ENCODE results near the gene KCNIP1.
"Not testable (repeated sequence)": the region's sequence is repeated elsewhere in the genome, so short reads cannot be mapped to it uniquely, and the experiment has no call there.

KCNIP1 gene

DNA sequence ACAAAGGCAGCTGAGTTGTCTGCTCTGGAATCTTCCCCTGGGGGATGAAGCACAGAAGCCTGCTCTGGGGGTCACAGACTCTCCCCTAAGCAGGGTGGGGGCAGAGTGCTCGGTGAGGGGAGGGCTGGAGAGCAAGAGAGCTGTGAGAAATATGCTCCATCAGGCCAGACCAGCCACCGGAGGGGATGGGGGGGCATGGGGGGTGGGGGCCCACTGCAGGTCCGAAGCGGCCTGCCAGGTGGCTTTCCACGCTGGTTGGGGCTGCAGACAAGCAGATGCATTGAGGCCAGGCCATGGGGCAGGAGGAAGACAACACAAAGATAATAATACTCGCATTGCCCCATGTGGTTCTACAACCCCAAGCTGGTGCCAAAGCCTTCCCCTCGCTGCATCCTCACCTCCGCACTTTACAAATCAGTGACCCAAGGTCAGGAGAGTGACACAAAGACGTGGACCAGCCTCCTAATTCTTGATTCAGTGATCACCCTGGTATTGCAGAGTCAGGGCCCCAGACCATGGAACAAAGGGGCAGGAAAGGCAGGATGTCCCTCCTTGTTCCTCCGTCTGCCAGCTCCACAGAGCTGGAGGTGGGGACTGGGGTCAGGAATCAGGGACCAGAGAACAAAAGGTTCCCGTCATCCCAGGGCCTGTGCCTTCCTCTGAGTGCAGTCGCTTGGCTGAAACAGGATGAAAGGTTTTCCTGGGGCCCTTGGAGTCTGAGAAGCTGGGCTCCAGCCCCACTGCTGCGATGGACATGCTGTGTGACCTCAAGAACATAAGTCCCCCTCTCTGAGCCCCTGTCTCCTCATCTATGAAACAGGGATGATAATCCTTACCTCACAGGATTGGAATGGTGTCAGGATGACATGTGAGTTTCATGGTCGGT lies 242.5 kb downstream of the KCNIP1 start:
- H3K4me3 ChIP-seq (ENCODE audit: low read length) = no peak overlapping the region
- no peak for TF ChIP-seq ZNF274 (IDR thresholded peaks at IDR 0.05; ENCODE audit: low read depth, low read length)

DNA sequence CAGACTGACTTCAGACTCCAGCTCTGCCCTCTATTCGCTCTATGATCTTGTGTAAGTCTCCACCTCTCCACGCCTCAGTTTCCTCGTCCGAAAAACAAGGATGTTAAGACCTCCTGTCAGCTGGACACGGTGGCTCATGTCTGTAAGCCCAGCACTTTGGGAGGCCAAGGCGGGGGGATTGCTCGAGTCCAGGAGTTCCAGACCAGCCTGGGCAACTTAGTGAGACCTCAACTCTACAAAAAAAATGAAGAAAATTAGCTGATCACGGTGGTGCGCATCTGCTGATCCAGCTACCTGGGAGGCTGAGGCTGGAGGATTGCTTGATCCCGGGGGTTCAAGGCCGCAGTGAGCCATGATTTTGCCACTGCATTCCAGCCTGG lies 243.1 kb downstream of the KCNIP1 start:
- no peak overlapping the region for H3K4me3 ChIP-seq (ENCODE audit: low read length)
- TF ChIP-seq ZNF274 (IDR thresholded peaks at IDR 0.05; ENCODE audit: low read depth, low read length) = no peak

DNA sequence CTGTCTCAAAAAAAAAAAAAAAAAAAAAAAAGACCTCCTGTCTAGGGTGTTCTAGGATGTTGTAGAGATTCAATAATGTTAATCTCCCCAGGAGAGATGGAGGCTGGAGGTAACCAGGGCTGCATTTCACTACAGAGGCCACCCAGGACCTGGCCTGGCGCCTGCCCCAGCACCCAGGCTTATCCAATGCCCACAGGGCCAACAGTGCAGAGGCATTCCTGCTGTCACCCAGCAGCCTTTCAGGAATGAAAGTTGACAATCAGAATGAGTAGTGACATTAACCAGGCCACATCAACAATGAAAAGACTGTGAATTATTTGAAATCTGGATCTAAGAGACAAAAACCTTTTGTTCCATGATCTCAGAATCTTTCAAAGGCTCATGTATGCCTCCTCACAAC lies 243.5 kb downstream of the KCNIP1 start:
- TF ChIP-seq ZNF274 (IDR thresholded peaks at IDR 0.05; ENCODE audit: low read depth, low read length) = no peak
- no peak overlapping the region for H3K4me3 ChIP-seq (ENCODE audit: low read length)

DNA sequence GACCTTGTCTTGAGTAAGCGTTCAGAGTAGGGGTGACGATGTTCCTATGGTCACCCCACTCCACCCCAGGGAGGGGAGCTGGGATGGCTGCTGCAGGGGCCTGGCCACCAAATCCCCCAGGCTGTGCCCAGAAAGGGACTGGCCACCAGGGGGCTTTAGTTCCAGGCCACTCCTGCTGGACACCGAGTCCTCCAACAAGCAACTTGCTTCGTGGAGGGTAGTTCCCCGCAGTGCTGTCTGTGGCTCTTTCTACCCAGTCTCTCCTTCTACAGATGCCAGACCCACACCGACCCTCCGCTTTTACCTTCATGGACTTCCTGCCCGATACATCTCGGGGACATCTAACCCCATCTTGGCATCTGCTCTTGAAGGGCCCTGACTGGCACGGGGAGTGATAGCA lies 244.0 kb downstream of the KCNIP1 start:
- TF ChIP-seq ZNF274 (IDR thresholded peaks at IDR 0.05; ENCODE audit: low read depth, low read length) = no peak
- H3K4me3 ChIP-seq (ENCODE audit: low read length) = no peak overlapping the region

DNA sequence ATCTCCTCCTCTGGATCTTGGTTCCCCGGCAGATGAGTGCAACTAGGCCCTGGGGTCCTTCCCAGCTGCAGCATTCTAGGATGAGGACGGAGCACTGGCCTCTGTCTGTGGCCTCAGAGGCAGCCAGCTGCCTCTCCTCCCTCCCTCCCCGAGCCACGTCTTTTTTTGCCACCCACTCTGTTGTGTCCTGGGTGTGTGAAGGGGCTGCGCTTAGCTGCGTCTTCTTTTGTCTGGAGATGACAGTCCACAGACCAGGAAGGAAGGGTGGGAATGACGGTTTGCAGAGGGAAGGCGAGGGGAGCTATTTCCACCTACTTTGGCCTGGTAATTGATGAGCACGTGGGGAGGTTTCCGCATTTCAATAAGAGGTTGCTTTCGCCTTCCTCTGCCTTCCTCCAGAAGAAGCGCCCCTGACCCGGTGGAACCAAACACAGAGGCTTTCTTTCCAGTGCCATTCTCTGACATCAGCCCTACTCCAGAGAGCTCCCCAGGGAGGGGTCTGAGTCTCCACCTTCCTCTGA lies 245.2 kb downstream of the KCNIP1 start:
- H3K4me3 ChIP-seq (ENCODE audit: low read length) = no peak overlapping the region
- TF ChIP-seq ZNF274 (IDR thresholded peaks at IDR 0.05; ENCODE audit: low read depth, low read length) = no peak

DNA sequence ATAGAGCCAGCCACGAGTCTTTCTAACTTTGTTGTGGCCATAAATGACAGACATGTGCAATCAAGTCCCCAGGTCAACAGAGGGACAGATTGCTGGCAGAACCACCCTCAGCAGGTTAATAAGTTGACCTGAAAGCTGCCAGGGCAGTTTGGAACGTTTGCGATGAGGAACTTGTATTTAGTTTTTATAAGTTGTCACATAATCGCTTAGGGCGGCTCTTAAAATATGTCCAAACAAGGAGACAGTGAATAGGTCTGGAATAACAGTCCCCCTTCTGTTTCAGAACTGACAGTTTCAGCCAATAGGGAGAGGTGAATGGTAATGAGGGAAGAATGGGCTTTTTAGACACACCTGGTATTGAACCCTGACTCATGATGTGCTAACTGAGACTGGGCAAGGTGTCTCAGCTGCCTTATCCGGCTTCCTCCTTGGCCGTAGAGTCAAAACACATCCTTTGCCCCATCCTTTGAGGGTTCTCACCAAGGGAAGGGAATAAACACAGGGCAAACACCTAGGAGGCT lies 246.2 kb downstream of the KCNIP1 start:
- no peak overlapping the region for H3K4me3 ChIP-seq (ENCODE audit: low read length)
- TF ChIP-seq ZNF274 (IDR thresholded peaks at IDR 0.05; ENCODE audit: low read depth, low read length) = no peak

DNA sequence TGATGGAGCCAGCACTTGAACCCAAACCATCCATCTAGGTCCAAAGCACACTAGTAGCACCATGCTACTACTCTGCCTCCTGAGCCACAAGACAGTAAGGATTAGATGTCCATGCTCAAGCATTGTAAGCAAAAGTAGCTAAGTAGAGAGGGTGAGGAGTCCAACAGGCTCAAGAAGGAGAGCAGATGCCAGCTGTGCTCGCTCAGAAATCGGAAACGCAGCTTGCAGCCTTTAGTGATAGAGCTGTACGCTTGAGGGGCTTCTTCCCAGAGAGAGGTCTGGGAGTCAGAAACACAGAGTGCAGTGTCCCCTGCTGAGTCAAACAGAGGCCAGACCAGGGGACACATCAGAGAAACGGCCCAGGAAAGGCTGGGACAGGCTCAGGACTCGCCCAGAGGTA lies 247.0 kb downstream of the KCNIP1 start:
- no peak overlapping the region for H3K4me3 ChIP-seq (ENCODE audit: low read length)
- no peak for TF ChIP-seq ZNF274 (IDR thresholded peaks at IDR 0.05; ENCODE audit: low read depth, low read length)

DNA sequence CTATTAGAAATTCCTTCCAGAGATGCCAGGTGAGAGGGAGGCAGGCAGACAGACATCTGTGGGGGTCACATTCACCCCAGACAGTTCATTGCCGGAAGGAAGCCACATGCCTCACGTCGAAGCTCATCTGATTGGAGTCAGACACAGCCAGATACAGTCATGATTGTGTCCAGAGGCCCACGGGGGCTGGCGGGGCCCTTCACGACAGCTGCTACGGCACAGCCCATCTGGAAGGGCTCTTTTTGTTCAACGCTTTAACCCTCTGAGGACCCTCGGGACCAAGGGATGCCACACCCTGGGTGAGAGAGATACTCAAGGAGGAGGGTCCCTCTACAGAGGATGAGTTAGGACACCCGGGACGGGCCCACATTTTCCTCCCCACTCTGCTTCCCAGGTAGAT lies 247.8 kb downstream of the KCNIP1 start:
- no peak overlapping the region for H3K4me3 ChIP-seq (ENCODE audit: low read length)
- no peak for TF ChIP-seq ZNF274 (IDR thresholded peaks at IDR 0.05; ENCODE audit: low read depth, low read length)

DNA sequence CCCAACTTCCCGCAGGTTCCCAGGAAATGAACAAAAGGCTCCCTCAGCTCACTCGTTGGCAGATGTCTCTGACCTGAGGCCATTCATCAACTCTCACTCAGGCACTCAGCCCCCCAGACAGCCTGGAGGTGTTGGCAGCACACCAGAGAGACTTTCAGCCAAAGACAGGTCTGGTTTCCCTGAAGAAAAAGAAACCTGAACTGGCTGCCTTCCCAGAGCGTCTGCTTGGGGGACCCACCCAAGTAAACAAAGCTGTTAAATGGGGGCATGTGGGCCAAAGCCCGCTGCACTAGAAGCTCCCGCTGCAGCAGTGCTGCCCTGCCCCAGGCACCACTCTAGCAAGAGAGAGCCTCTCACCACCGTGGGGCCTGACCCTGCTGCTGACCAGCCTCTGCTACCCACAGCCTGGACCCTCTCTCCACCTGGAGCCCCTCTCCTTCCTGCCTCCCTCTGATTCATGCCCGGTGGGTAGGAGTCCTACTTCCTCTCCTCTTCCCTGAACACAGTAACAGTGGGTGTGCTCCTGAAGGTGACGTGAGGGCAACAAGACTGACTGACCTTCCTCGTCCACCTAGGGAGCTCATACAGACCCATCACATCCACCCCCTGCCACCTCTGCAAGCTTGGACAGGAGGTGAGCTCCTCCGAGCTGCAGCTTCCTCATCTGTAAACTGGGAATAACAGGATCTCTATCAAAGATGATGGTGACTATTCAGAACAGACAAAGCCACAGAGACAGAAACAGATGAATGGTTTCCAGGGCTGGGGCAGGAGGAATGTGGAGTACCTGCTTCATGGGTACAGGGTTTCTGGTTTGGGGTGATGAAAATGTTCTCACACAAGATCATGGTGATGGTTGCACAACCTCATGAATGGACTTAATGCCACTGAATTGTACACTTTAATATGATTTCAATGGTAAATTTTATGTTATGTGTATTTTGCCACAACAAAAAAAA lies 248.7 kb downstream of the KCNIP1 start:
- TF ChIP-seq ZNF274 (IDR thresholded peaks at IDR 0.05; ENCODE audit: low read depth, low read length) = no peak
- no peak overlapping the region for H3K4me3 ChIP-seq (ENCODE audit: low read length)

DNA sequence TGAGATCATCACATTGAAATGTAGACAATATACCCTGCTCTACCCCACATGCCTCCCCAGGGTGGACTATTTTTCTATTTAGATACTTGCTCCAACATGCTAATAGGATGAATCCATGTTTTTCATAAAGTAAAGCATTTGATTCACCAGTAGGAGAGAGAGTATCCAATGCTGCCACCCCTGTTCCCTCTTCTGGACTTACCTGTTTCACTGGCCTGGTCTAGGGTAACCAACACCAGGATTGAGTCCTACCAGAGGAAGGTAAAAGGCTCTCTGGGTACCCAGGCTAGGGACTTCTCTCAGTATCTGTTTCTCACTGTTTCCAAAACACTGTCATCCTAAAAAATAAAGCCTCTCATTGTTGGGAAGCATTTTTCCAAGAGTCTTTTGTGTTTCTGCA lies 249.5 kb downstream of the KCNIP1 start:
- no peak overlapping the region for H3K4me3 ChIP-seq (ENCODE audit: low read length)
- no peak for TF ChIP-seq ZNF274 (IDR thresholded peaks at IDR 0.05; ENCODE audit: low read depth, low read length)

DNA sequence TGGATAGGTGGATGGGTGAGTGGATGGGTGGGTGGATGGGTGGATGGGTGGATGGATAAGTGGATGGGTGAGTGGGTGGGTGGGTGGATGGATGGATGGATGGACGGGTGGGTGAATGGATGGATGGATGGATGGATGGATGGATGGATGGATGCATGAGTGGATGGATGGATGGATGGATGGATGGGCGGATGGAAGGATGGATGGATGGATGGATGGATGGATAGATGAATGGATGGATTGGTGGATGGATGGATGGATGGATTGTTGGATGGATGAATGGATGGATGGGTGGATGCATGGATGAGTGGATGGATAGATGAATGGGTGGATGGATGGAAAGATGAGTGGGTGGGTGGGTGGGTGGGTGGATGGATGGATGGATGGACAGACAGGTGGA lies 250.7 kb downstream of the KCNIP1 start:
- not testable (repeated sequence) for H3K4me3 ChIP-seq (ENCODE audit: low read length)

DNA sequence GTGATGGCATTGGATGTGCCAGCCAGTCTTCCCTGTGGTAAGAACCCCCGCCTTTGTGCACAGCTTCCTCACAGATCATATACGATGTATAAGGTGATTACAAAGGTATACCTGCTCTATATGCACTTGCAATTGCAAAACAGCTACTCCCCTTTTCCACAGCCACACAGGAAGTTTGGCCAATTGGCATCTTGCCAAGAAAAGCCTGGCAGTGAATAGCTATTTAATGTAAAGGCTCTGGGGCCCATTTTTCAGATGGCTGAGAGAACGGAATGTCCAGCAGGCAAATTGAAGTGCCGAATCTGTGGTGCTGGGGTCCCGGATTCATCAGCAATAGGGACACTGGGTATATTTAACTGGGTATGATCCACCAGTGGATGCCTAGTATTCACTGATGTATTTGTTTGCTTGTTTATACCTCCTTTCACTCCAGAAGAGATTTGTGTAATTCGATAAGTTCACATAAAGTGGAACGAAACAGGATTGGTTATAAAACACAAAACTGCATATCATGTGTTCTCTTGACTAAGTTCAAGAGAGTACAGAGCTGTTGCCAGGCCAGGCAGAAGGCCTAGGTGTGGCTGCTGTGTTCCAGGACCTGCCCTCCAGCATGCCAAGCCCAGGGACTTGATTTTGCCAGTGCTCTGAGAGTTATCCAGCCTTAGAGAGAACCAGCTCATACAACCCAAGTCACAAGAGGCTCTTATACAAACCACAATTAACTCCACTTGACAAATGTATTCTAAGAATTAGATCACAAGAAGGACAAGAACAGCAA lies 252.0 kb downstream of the KCNIP1 start:
- no peak for TF ChIP-seq ZNF274 (IDR thresholded peaks at IDR 0.05; ENCODE audit: low read depth, low read length)
- no peak overlapping the region for H3K4me3 ChIP-seq (ENCODE audit: low read length)

DNA sequence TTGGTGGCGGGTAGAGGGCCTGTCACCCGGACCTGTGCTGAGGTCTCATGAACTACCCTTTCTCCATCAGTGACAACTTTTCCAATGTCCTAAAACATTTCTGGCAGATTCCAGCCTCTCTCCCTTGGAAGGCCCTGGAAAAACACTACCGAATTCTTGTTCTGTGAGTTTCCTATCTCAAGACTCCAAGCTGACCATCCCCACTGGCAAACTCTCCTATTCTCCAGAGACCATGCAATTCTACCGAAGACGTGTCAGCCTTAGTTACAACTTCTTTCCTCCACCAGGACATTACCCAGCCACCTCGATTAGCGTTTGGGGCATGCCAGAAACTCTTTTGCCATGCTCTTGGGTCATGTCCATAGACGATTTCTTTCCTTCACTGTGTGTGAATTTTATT lies 252.9 kb downstream of the KCNIP1 start:
- H3K4me3 ChIP-seq (ENCODE audit: low read length) = no peak overlapping the region
- no peak for TF ChIP-seq ZNF274 (IDR thresholded peaks at IDR 0.05; ENCODE audit: low read depth, low read length)

DNA sequence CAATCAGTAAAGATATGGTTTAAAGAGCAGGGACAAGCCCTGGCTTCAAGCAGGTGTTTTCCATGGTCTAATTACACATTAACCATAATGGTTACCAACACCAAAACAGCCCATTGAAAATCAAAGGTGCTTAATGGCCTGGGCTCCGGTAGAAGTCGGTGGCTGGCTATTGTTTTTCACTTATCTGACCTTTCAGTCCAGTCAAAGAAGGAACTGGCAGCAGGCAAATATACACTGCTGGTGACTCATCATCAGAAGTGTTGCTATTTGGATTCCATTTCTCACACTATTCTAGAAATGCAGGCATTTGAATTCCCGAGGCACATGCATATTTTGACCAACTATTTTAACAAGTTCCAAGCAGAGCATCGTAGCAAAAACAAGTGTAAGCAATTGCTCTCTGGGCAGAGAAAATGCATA lies 253.4 kb downstream of the KCNIP1 start:
- no peak overlapping the region for H3K4me3 ChIP-seq (ENCODE audit: low read length)
- no peak for TF ChIP-seq ZNF274 (IDR thresholded peaks at IDR 0.05; ENCODE audit: low read depth, low read length)
